ENCODE results near the gene MTMR1.

The MTMR1 gene

GRCh38 chrX:150680974-150681373 lies 12.2 kb upstream of the MTMR1 start:
- DNase-seq, result no peak
- Histone ChIP-seq H3K27ac (no peak overlapping the region), H3K27me3 (replicated peaks) (no peaks in the 10 kb centered on the region), H3K36me3 (replicated peaks) (no peaks in the 10 kb centered on the region), H3K4me3 (ENCODE audit: low read depth, low read length) (no peak overlapping the region)
- in situ Hi-C loops (cut with HindIII; ENCODE audit: low pct_ligation_motif_present, low sequenced_read_pairs), result no loop called here
- peak; percentile 44 for TF ChIP-seq CTCF (IDR thresholded peaks at IDR 0.05; ENCODE audit: low read depth, low read length, missing control alignments)

- H3K27me3 ChIP-seq (replicated peaks), result no peaks in the 10 kb centered on the region
- no peak overlapping the region for H3K4me3 ChIP-seq (ENCODE audit: low read depth, low read length)
- H3K27ac ChIP-seq, result no peak overlapping the region
- DNase-seq, result no peak
- in situ Hi-C loops (cut with HindIII; ENCODE audit: low pct_ligation_motif_present, low sequenced_read_pairs), result no loop called here
- H3K36me3 ChIP-seq (replicated peaks), result no peaks in the 10 kb centered on the region
- TF ChIP-seq CTCF (IDR thresholded peaks at IDR 0.05; ENCODE audit: low read depth, low read length, missing control alignments), result no peak
These were observed 10.1 kb upstream of the MTMR1 start for GRCh38 chrX:150683112-150683511.

- H3K27ac ChIP-seq, result no peak overlapping the region
- in situ Hi-C loops (cut with HindIII; ENCODE audit: low pct_ligation_motif_present, low sequenced_read_pairs), result no loop called here
- H3K36me3 ChIP-seq (replicated peaks), result no peaks in the 10 kb centered on the region
- H3K4me3 ChIP-seq (ENCODE audit: low read depth, low read length), result no peak overlapping the region
- peak; percentile 54 for TF ChIP-seq CTCF (IDR thresholded peaks at IDR 0.05; ENCODE audit: low read depth, low read length, missing control alignments)
- no peaks in the 10 kb centered on the region for H3K27me3 ChIP-seq (replicated peaks)
- no peak for DNase-seq
These were observed 9.6 kb upstream of the MTMR1 start for GRCh38 chrX:150683536-150684146.

GRCh38 chrX:150688911-150689451 lies 4.2 kb upstream of the MTMR1 start:
- DNase-seq, result peak; percentile 91
- Histone ChIP-seq H3K27me3 (replicated peaks) (no peaks in the 10 kb centered on the region), H3K4me3 (ENCODE audit: low read depth, low read length) (no peak overlapping the region), H3K27ac (peak overlapping the region; percentile 86), H3K36me3 (replicated peaks) (no peaks in the 10 kb centered on the region)
- in situ Hi-C loops (cut with HindIII; ENCODE audit: low pct_ligation_motif_present, low sequenced_read_pairs), result no loop called here
- no peak for TF ChIP-seq CTCF (IDR thresholded peaks at IDR 0.05; ENCODE audit: low read depth, low read length, missing control alignments)

GRCh38 chrX:150690126-150690525 lies 3.1 kb upstream of the MTMR1 start:
- in situ Hi-C loops (cut with HindIII; ENCODE audit: low pct_ligation_motif_present, low sequenced_read_pairs), result no loop called here
- no peaks in the 10 kb centered on the region for H3K36me3 ChIP-seq (replicated peaks)
- H3K27ac ChIP-seq, result peak overlapping the region; percentile 86
- no peak for TF ChIP-seq CTCF (IDR thresholded peaks at IDR 0.05; ENCODE audit: low read depth, low read length, missing control alignments)
- H3K4me3 ChIP-seq (ENCODE audit: low read depth, low read length), result no peak overlapping the region
- H3K27me3 ChIP-seq (replicated peaks), result no peaks in the 10 kb centered on the region
- peak; percentile 92 for DNase-seq

- no peak for DNase-seq
- H3K27ac ChIP-seq, result no peak overlapping the region
- TF ChIP-seq CTCF (IDR thresholded peaks at IDR 0.05; ENCODE audit: low read depth, low read length, missing control alignments), result no peak
- no peaks in the 10 kb centered on the region for H3K27me3 ChIP-seq (replicated peaks)
- H3K4me3 ChIP-seq (ENCODE audit: low read depth, low read length), result no peak overlapping the region
- no peaks in the 10 kb centered on the region for H3K36me3 ChIP-seq (replicated peaks)
- in situ Hi-C loops (cut with HindIII; ENCODE audit: low pct_ligation_motif_present, low sequenced_read_pairs), result no loop called here
These were observed 900 bp upstream of the MTMR1 start for GRCh38 chrX:150692296-150692695.

Measured in brain microvascular endothelial cell (primary cell).